Neuronal stem cell (in vitro differentiated cells): ENCODE results near the gene PCDHGA4.
"Not testable (repeated sequence)": the region's sequence is repeated elsewhere in the genome, so short reads cannot be mapped to it uniquely, and the experiment has no call there.

Experiments used
- DNase-seq: peaks from one replicate; pipeline ENCODE4 v3.0.0-alpha.2; 2013; ENCODE audit warnings: low spot score
- H2AFZ ChIP-seq: one replicate; pipeline ENCODE4 v1.6.1; 2013; ENCODE audit warnings: mild to moderate bottlenecking, low read length, inconsistent platforms
- H2AK5ac ChIP-seq: 2 replicates; pipeline ENCODE4 v1.6.1; 2013; ENCODE audit warnings: low read depth, mild to moderate bottlenecking, inconsistent platforms, low read length, moderate library complexity, mixed read lengths
- H2BK120ac ChIP-seq: 2 replicates; pipeline ENCODE4 v1.6.1; 2013; ENCODE audit warnings: low read depth, mild to moderate bottlenecking, inconsistent platforms, low read length, moderate library complexity, mixed read lengths
- H2BK12ac ChIP-seq: one replicate; pipeline ENCODE4 v1.6.1; 2013; ENCODE audit warnings: low read length, inconsistent platforms
- H2BK15ac ChIP-seq: 2 replicates; pipeline ENCODE4 v1.6.1; 2013; ENCODE audit warnings: mild to moderate bottlenecking, low read length, inconsistent platforms, mixed read lengths
- H2BK5ac ChIP-seq: one replicate; pipeline ENCODE4 v1.6.1; 2013; ENCODE audit warnings: inconsistent platforms, mild to moderate bottlenecking, low read length, moderate library complexity
- H3K14ac ChIP-seq: one replicate; pipeline ENCODE4 v1.6.1; 2013; ENCODE audit warnings: low read length, inconsistent platforms
- H3K18ac ChIP-seq: 2 replicates; pipeline ENCODE4 v1.6.1; 2013; ENCODE audit warnings: low read length, inconsistent platforms
- H3K23ac ChIP-seq: 2 replicates; pipeline ENCODE4 v1.6.1; 2013; ENCODE audit warnings: low read depth, mild to moderate bottlenecking, mixed read lengths, low read length, inconsistent platforms; ENCODE audit not compliant: poor library complexity
- H3K27ac ChIP-seq: replicated peaks from 3 replicates; pipeline ENCODE4 v1.5.1; 2013; ENCODE audit warnings: low read length, inconsistent platforms
- H3K27me3 ChIP-seq, 3 experiments: 2 replicates each; pipeline ENCODE4 v1.6.1; 2013; ENCODE audit warnings: low read length in 3 of 3, mild to moderate bottlenecking in 2 of 3, inconsistent platforms in 1 of 3, low read depth in 1 of 3, mixed read lengths in 1 of 3, moderate library complexity in 1 of 3; ENCODE audit not compliant: control insufficient read depth in 3 of 3, insufficient read depth in 3 of 3
- H3K36me3 ChIP-seq, 2 donors: replicated peaks in 1 of 2; 2 replicates each; pipeline ENCODE4 v1.6.1; 2013; ENCODE audit warnings: low read length in 2 of 2; ENCODE audit not compliant: control insufficient read depth in 2 of 2, insufficient read depth in 2 of 2
- H3K4ac ChIP-seq: 2 replicates; pipeline ENCODE4 v1.6.1; 2013; ENCODE audit warnings: inconsistent platforms, mild to moderate bottlenecking, low read length, moderate library complexity
- H3K4me1 ChIP-seq, 2 donors: 1 replicate in 1 of 2; 2 replicates in 1 of 2; pipeline ENCODE4 v1.6.1; 2013; ENCODE audit warnings: low read length in 2 of 2, low read depth in 1 of 2; ENCODE audit not compliant: control insufficient read depth in 2 of 2, insufficient read depth in 1 of 2
- H3K4me2 ChIP-seq: one replicate; pipeline ENCODE4 v1.6.1; 2013; ENCODE audit warnings: mild to moderate bottlenecking, low read length, inconsistent platforms; ENCODE audit not compliant: insufficient read depth, poor library complexity, severe bottlenecking
- H3K4me3 ChIP-seq, 2 donors: 2 replicates each; pipeline ENCODE4 v1.5.1; 2013; ENCODE audit warnings: low read length in 2 of 2, mild to moderate bottlenecking in 2 of 2, inconsistent platforms in 1 of 2, moderate library complexity in 1 of 2
- H3K79me1 ChIP-seq: one replicate; pipeline ENCODE4 v1.6.1; 2013; ENCODE audit warnings: low read depth, mild to moderate bottlenecking, inconsistent platforms, low read length, moderate library complexity
- H3K9ac ChIP-seq: one replicate; pipeline ENCODE4 v1.6.1; 2013; ENCODE audit warnings: mild to moderate bottlenecking, low read depth, low read length, inconsistent platforms; ENCODE audit not compliant: poor library complexity
- H3K9me3 ChIP-seq, 2 donors: replicated peaks in 1 of 2; 2 replicates each; pipeline versions ENCODE3 to v1.6.1; 2013; ENCODE audit warnings: low read length in 2 of 2, mild to moderate bottlenecking in 2 of 2, inconsistent platforms in 1 of 2, low read depth in 1 of 2, mixed read lengths in 1 of 2, moderate library complexity in 1 of 2; ENCODE audit not compliant: control insufficient read depth in 2 of 2, insufficient read depth in 1 of 2
- H4K8ac ChIP-seq: one replicate; pipeline ENCODE4 v1.6.1; 2013; ENCODE audit warnings: low read depth, mild to moderate bottlenecking, inconsistent platforms, low read length, moderate library complexity
- H4K91ac ChIP-seq: one replicate; pipeline ENCODE4 v1.6.1; 2013; ENCODE audit warnings: low read length, low read depth, mild to moderate bottlenecking, inconsistent platforms; ENCODE audit not compliant: poor library complexity
- WGBS, 2 donors: extraction: QIAGEN DNeasy Blood & Tissue Kit; methylation state at CpG; one replicate each; pipeline ENCODE4 v1.1.7; 2013; ENCODE audit warnings: missing lambda C conversion rate in 2 of 2, mixed read lengths in 1 of 2; ENCODE audit not compliant: insufficient read length in 2 of 2, insufficient replicate concordance in 1 of 2; ENCODE audit errors: extremely low coverage in 2 of 2; 5-methylcytosine and 5-hydroxymethylcytosine counted together

The PCDHGA4 gene

GRCh38 chr5:141373673-141374317, 19.0 kb downstream of the PCDHGA4 start, which contains the start of gene PCDHGA6:
PCDHGA6 (plus strand) TSS chr5:141373891; CDS start chr5:141374084, 193 bp downstream.
- H2BK5ac ChIP-seq: no peak within 1 kb of the TSS
- H3K79me1 ChIP-seq: no peaks in the 10 kb centered on the region
- no peak within 1 kb of the TSS for H2AFZ ChIP-seq
- no peaks in the 10 kb centered on the region for H3K4me1 ChIP-seq
- H3K14ac ChIP-seq: peak within 1 kb of the TSS; percentile 21
- H2BK120ac ChIP-seq: no peak within 1 kb of the TSS
- H3K27me3 ChIP-seq: no peaks in the 10 kb centered on the region
- H3K23ac ChIP-seq: no peak within 1 kb of the TSS
- no peak within 1 kb of the TSS for H3K4me2 ChIP-seq
- peaks cover 0 to 1% of the 10 kb centered on the region in 2 donors for H3K36me3 ChIP-seq
- no peak within 1 kb of the TSS for H3K4me3 ChIP-seq
- H3K18ac ChIP-seq: no peak within 1 kb of the TSS
- no peak for DNase-seq
- H4K91ac ChIP-seq: no peak within 1 kb of the TSS
- H3K9ac ChIP-seq: no peak within 1 kb of the TSS
- H3K9me3 ChIP-seq: peaks cover 39 to 42% of the 10 kb centered on the region in 2 donors
- no peak within 1 kb of the TSS for H3K4ac ChIP-seq
- no peak within 1 kb of the TSS for H2BK15ac ChIP-seq
- no peak within 1 kb of the TSS for H2AK5ac ChIP-seq
- H4K8ac ChIP-seq: no peak within 1 kb of the TSS
- no CpG with 5 or more reads among the region's 27 CpGs for WGBS, 2 donors
- H3K27ac ChIP-seq: no peak within 1 kb of the TSS
- no peak within 1 kb of the TSS for H2BK12ac ChIP-seq

- no peaks in the 10 kb centered on the region for H3K79me1 ChIP-seq
These were observed 19.8 kb downstream of the PCDHGA4 start for GRCh38 chr5:141374627-141375026.

GRCh38 chr5:141375444-141376155, 20.8 kb downstream of the PCDHGA4 start:
- not testable (repeated sequence) for H3K79me1 ChIP-seq, H3K18ac ChIP-seq, H3K4me2 ChIP-seq, H2BK5ac ChIP-seq, DNase-seq, H2AFZ ChIP-seq, H3K27ac ChIP-seq, H3K4me1 ChIP-seq, H3K23ac ChIP-seq, H2BK120ac ChIP-seq, H3K4ac ChIP-seq, H3K4me3 ChIP-seq, H3K9ac ChIP-seq, H4K8ac ChIP-seq, H3K27me3 ChIP-seq, H2AK5ac ChIP-seq, H3K14ac ChIP-seq, H4K91ac ChIP-seq, H2BK15ac ChIP-seq, H2BK12ac ChIP-seq, H3K36me3 ChIP-seq
- H3K9me3 ChIP-seq: peaks cover 34 to 39% of the 10 kb centered on the region in 2 donors
- WGBS, 2 donors: no CpG with 5 or more reads among the region's 48 CpGs

More at GRCh38 chr5:141374627-141375026, 19.8 kb downstream of the PCDHGA4 start:
- H2AK5ac ChIP-seq: no peak overlapping the region
- no peak overlapping the region for H2BK12ac ChIP-seq
- no peak overlapping the region for H2BK5ac ChIP-seq
- H4K91ac ChIP-seq: no peak overlapping the region
- H3K4ac ChIP-seq: no peak overlapping the region
- no peak overlapping the region for H3K9ac ChIP-seq
- no peak for DNase-seq
- H3K27ac ChIP-seq: no peak overlapping the region
- H3K36me3 ChIP-seq: peaks cover 0 to 1% of the 10 kb centered on the region in 2 donors
- H2BK120ac ChIP-seq: no peak overlapping the region
- no CpG with 5 or more reads among the region's 14 CpGs for WGBS, 2 donors
- H3K27me3 ChIP-seq: no peaks in the 10 kb centered on the region
- H3K23ac ChIP-seq: no peak overlapping the region
- H3K18ac ChIP-seq: no peak overlapping the region
- no peak overlapping the region for H3K4me3 ChIP-seq
- no peak overlapping the region for H2AFZ ChIP-seq
- H2BK15ac ChIP-seq: no peak overlapping the region
- no peaks in the 10 kb centered on the region for H3K4me1 ChIP-seq
- no peak overlapping the region for H3K14ac ChIP-seq
- H3K4me2 ChIP-seq: no peak overlapping the region
- H4K8ac ChIP-seq: no peak overlapping the region
- H3K9me3 ChIP-seq: peaks cover 39 to 42% of the 10 kb centered on the region in 2 donors
